ENCODE measurements around the gene RRP36.

RRP36 gene

DNA sequence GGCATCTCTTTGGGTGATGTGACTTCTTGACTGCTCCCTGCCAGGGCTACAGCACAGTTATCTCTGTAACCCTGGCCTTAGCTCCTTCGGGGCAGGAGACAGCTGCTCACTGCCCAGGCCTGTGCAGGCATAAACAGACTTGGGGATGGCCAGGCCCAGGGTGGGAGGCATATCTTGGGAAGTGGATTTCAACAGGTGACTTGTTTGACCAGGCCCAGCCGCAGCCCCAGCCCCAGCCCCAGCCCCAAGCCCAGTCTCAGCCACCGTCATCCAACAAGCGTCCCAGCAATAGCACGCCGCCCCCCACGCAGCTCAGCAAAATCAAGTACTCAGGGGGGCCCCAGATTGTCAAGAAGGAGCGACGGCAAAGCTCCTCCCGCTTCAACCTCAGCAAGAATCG, 15.2 kb upstream of the RRP36 start:
- DNase-seq (ENCODE audit: low read depth in 2 of 3, low spot score in 2 of 3): no peak

DNA sequence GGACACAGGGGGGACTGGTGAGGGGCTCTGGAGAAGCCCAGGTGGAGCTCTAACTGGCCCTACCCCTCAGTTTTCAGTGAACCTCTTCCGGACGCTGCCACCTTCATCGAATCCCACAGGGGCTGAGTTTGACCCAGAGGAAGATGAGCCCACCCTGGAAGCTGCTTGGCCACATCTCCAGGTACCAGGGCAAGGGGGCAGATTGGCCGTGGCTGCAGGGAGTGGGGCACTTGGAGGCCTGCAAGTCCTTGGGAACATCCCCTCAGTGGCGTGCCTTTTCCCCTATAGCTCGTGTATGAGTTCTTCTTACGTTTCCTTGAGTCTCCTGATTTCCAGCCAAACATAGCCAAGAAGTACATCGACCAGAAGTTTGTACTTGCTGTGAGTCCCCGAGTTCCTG, 14.3 kb upstream of the RRP36 start:
- DNase-seq (ENCODE audit: low read depth in 2 of 3, low spot score in 2 of 3): no peak

DNA sequence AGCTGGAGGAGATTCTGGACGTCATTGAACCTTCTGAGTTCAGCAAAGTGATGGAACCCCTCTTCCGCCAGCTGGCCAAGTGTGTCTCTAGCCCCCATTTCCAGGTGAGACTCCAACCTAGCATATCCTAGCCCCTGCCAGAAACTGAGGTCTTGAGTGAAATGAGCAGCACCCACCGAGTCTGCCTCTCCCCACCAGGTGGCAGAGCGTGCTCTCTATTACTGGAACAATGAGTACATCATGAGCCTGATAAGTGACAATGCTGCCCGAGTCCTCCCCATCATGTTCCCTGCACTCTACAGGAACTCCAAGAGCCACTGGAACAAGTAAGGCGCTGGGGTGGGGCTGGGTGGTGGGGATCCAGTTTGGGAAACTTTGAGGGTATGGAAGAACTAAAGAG, 12.3 kb upstream of the RRP36 start:
- DNase-seq (ENCODE audit: low read depth in 2 of 3, low spot score in 2 of 3): no peak

GRCh38 chr6:43011207-43011606, 10.2 kb upstream of the RRP36 start:
- no peak for DNase-seq (ENCODE audit: low read depth in 2 of 3, low spot score in 2 of 3)

- no peak for DNase-seq (ENCODE audit: low read depth in 2 of 3, low spot score in 2 of 3)
Measured at GRCh38 chr6:43012364-43012763, 9.1 kb upstream of the RRP36 start.

DNA sequence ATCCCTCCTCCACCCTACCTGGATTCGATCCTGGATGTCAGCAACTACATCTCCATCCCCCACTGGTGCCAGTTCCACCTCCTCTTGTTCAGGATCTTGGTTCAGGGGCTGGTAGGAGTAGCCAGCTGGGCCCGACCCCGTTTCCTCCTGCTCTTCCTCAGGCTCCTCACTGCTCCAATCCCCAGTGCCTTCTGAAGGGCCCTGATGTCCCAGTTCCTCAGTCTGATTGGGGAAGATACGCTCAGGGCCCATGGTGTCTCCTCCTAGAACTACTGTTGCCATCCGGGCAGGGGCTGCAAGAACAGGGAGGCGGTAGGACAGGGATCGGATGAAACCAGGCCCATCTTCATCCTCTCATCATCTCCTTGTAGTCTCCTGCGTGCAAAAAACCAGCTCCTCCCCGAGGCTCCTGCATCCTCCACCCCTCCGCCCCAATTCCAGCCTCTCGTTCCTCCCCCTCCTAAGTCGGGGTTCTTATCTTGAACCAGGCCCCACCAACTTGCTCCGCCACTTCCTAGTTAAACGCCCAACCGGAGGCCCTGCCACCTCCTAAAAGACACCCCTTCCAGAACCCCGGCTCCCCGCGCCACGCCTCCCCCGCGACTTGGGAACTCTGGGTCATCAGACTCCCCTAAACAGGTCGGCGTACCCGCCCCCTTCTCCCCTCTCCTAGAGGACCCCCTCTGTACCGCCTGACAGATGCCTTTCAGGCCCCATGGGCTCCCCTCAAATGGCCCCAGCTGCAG, 8.2 kb upstream of the RRP36 start:
- DNase-seq (ENCODE audit: low read depth in 2 of 3, low spot score in 2 of 3): peak in 1 of 3 experiments; percentile 16

DNA sequence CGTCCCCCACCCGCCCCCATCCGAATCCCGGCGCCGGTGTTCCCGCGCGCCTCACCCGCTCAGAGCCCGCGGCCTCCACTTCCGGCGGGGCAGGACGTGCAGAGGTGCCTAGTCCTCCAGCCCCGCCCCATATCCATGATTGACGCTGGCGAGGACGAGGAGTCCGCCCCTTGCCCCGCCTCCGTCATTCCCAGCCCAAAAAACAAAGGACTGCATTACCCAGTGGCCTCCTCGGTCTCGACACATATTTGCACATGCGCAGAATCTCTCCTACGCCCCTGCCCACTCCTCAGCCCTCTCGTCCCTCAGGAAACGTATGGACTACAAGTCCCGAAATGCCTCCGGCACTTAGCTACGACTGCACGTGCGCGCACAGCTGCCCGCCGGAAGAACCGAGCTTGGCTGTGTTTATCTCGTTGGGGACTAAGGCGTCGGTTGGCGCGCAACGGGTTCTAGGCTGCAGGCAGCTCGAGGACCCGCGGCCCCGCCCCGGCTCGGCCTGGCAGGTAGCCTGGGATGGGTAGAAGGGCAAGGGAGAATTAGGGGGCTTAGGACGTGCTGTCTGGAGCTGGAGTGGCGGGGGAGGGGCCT, 7.5 kb upstream of the RRP36 start, which contains the start of the genes KLHDC3 and MEA1:
KLHDC3 (plus strand) TSS at position 407 of the 591 bp plus-strand sequence. CDS start 2,944 bp downstream, outside the sequence.
MEA1 (minus strand) TSS at position 104 of the 591 bp plus-strand sequence. CDS start 133 bp downstream, outside the sequence.
- peak; percentile 92 to 98 (median 93) for DNase-seq (ENCODE audit: low read depth in 2 of 3, low spot score in 2 of 3)

- DNase-seq (ENCODE audit: low read depth in 2 of 3, low spot score in 2 of 3): no peak
Measured at GRCh38 chr6:43014434-43014909, 7.0 kb upstream of the RRP36 start.

- no peak for DNase-seq (ENCODE audit: low read depth in 2 of 3, low spot score in 2 of 3)
Measured at GRCh38 chr6:43016176-43016942, 5.1 kb upstream of the RRP36 start.

DNA sequence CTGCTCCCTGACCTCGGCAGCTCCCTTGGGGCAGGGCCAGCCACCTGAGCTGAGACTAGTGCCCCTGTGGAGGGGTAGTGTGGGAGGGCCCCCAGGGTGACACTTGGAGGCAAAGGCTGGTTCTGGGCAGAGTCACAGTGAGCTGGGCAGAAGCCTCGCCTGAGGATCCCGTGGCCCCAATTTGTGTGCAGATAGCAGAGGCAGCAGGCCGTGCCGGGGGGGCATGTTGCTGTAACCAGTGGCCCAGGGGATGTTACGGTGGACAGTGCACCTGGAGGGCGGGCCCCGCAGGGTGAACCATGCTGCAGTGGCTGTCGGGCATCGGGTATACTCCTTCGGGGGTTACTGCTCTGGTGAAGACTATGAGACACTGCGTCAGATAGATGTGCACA, 4.5 kb upstream of the RRP36 start:
- no peak for DNase-seq (ENCODE audit: low read depth in 2 of 3, low spot score in 2 of 3)

GRCh38 chr6:43019152-43019551, 2.3 kb upstream of the RRP36 start:
- no peak for DNase-seq (ENCODE audit: low read depth in 2 of 3, low spot score in 2 of 3)

GRCh38 chr6:43020052-43020705, 1.2 kb upstream of the RRP36 start:
- no peak for DNase-seq (ENCODE audit: low read depth in 2 of 3, low spot score in 2 of 3)

DNA sequence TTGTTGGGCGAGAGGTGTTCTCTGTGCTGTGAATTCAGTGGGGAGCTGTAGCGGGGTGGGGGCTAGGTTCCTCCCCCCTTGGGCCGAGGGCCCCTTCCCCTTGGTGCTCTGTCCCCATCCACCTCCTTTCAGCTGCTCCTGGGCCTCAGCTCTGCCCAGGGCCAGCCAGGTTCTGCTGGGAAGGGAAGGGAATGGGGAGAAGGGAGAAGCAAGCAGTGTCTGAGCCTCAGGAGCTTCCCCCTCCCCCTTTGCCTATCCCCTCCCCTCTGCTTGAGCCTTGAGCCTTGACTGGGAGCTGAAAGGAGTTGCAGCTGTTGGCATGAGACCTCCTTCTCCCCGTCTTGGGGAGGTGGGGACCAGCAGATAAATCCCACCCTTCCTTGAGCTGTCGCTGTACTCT, 576 bp upstream of the RRP36 start:
- no peak for DNase-seq (ENCODE audit: low read depth in 2 of 3, low spot score in 2 of 3)

- no peak for DNase-seq (ENCODE audit: low read depth in 2 of 3, low spot score in 2 of 3)
Measured at GRCh38 chr6:43024436-43024835, 3.0 kb downstream of the RRP36 start.

DNA sequence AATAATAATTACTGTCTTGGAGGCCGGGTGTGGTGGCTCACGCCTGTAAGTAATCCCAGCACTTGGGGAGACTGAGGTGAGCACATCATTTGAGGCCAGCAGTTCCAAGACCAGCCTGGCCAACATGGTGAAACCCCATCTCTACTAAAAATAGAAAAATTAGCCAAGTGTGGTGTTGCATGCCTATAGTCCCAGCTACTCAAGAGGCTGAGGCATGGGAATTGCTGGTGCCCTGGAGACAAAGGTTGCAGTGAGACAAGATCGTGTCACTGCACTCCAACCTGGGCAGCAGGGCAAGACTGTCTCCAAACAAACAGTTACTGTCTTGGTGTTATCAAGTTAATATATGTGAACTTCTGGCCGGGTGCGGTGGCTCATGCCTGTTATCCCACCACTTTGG, 4.9 kb downstream of the RRP36 start:
- no peak for DNase-seq (ENCODE audit: low read depth in 2 of 3, low spot score in 2 of 3)

- DNase-seq (ENCODE audit: low read depth in 2 of 3, low spot score in 2 of 3): no peak
Measured at GRCh38 chr6:43029120-43029519, 7.7 kb downstream of the RRP36 start.

- DNase-seq (ENCODE audit: low read depth in 2 of 3, low spot score in 2 of 3): no peak
Measured at GRCh38 chr6:43032326-43032725, 10.9 kb downstream of the RRP36 start.

GRCh38 chr6:43033496-43034189, 12.2 kb downstream of the RRP36 start:
- no peak for DNase-seq (ENCODE audit: low read depth in 2 of 3, low spot score in 2 of 3)

GRCh38 chr6:43034190-43034525, 12.7 kb downstream of the RRP36 start:
- DNase-seq (ENCODE audit: low read depth in 2 of 3, low spot score in 2 of 3): no peak

- DNase-seq (ENCODE audit: low read depth in 2 of 3, low spot score in 2 of 3): no peak
Measured at GRCh38 chr6:43035495-43036194, 14.2 kb downstream of the RRP36 start.
